ENCODE results near the gene LAPTM5. TPM values are rescaled to one million over a fixed set of nuclear protein-coding genes. Genes with fewer than 3 reads are reported as not detected.

Gene LAPTM5
- total and polyA plus RNA-seq, 2 donors (not counting 3 experiments of a cell fraction or from before 2014, with no cell fraction given) = 83.4 to 95.2 TPM

GRCh38 chr1:30786264-30786991, 28.9 kb upstream of the LAPTM5 start:
- H3K9ac ChIP-seq (replicated peaks; ENCODE audit: extremely low read depth, insufficient read depth, low read length) = no peak overlapping the region

More at GRCh38 chr1:30786264-30786991, 28.9 kb upstream of the LAPTM5 start:
- dilution Hi-C loops (cut with MboI; ENCODE audit: extremely low pct_ligation_motif_present, low sequenced_read_pairs) (no loop called here), intact Hi-C loops (cut with micrococcal nuclease) (no loop called here)
- Histone ChIP-seq H3K9me3 (replicated peaks; ENCODE audit: control insufficient read depth, insufficient read depth, low read length) (no peaks in the 10 kb centered on the region), H2AFZ (ENCODE audit: low read depth, low read length) (no peak overlapping the region), H3K36me3 (ENCODE audit: control insufficient read depth in 2 of 2, extremely low read depth in 1 of 2, insufficient read depth in 2 of 2, low read length in 2 of 2) (no peaks in the 10 kb centered on the region), H3K4me1 (ENCODE audit: control insufficient read depth, extremely low read depth, insufficient read depth, low read length) (peaks cover 5% of the 10 kb centered on the region), H3K27ac (ENCODE audit: insufficient read depth, low read depth, low read length) (no peak overlapping the region), H3K9me1 (replicated peaks; ENCODE audit: control insufficient read depth, extremely low read depth, insufficient read depth, low read length) (no peaks in the 10 kb centered on the region), H3K4me3 (replicated peaks in 1 of 3; ENCODE audit: insufficient read depth in 1 of 3, low read depth in 1 of 3, low read length in 3 of 3) (no peak overlapping the region), H3K4me2 (ENCODE audit: insufficient read depth, low read length) (no peak overlapping the region), H3K27me3 (ENCODE audit: control insufficient read depth in 2 of 2, insufficient read depth in 2 of 2, low read length in 2 of 2) (peaks cover 1 to 2% of the 10 kb centered on the region in 2 experiments), H3K79me2 (ENCODE audit: control insufficient read depth, insufficient read depth, low read length) (no peaks in the 10 kb centered on the region), H4K20me1 (replicated peaks; ENCODE audit: control insufficient read depth, extremely low read depth, insufficient read depth, low read length) (no peaks in the 10 kb centered on the region)
- TF ChIP-seq EZH2 (IDR thresholded peaks at IDR 0.05; ENCODE audit: borderline replicate concordance, low read depth, low read length, severe bottlenecking) (no peak), POLR2A (IDR thresholded peaks at IDR 0.05; ENCODE audit: low read depth, low read length) (no peak), POLR2AphosphoS5 (IDR thresholded peaks at IDR 0.05; ENCODE audit: insufficient read depth, low read depth, low read length) (no peak), GATA2 (IDR thresholded peaks at IDR 0.05; ENCODE audit: insufficient read depth, insufficient read length, low read depth, low read length) (no peak), FOS (IDR thresholded peaks at IDR 0.05; ENCODE audit: borderline replicate concordance, insufficient read depth, low read length) (no peak), CTCF (IDR thresholded peaks at IDR 0.05; ENCODE audit: extremely low read depth in 1 of 2, insufficient read depth in 1 of 2, low read depth in 1 of 2, low read length in 2 of 2) (no peak), MYC (IDR thresholded peaks at IDR 0.05; ENCODE audit: low read depth, low read length) (no peak), JUN (IDR thresholded peaks at IDR 0.05; ENCODE audit: borderline replicate concordance, insufficient read depth, insufficient read length, low read depth) (no peak)
- TF ChIP-seq, protein P1, sequence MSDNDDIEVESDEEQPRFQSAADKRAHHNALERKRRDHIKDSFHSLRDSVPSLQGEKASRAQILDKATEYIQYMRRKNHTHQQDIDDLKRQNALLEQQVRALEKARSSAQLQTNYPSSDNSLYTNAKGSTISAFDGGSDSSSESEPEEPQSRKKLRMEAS (IDR thresholded peaks at IDR 0.05; ENCODE audit: insufficient read depth, insufficient read length) = no peak
- no TSS peak for BruUV-seq (replicated peaks)
- FAIRE-seq = no peak
- ChIA-PET CTCF (interaction anchor here (0.6 to 10.7 kb wide), 7 partner anchors 8 to 126 kb away, joined by 3 to 726 read pairs (median 4); partner anchors contain the start of genes MATN1 and SDC3), POLR2A (no interaction called here)
- DNase-seq (ENCODE audit: low read depth, low spot score) = no peak
